Endothelial cell of umbilical vein (primary cell): ENCODE measurements around the gene RGS6. TPM values are rescaled to one million over a fixed set of nuclear protein-coding genes. Genes with fewer than 3 reads are reported as not detected.

Experiments
- BruUV-seq: library from RNA; stranded (reverse); fragments of 400-500 nt; replicated peaks from 2 replicates; lab custom pipeline; 2021; lab: Mats Ljungman, UMichigan
- CTCF ChIA-PET: fragments of 300-600, 350-600 bp; sonication (Branson Sonifier 250); formaldehyde crosslinking; loops from one replicate; lab custom pipeline; 2021; ENCODE audit warnings: antibody characterized with exemption, inconsistent platforms; lab: Charles Lee
- POLR2A ChIA-PET: fragments of 300-600, 350-600 bp; sonication (Branson Sonifier 250); formaldehyde crosslinking; loops from one replicate; lab custom pipeline; 2021; ENCODE audit warnings: antibody characterized with exemption, inconsistent platforms; lab: Charles Lee
- DNase-seq: peaks from one replicate; pipeline ENCODE4 v3.0.0-alpha.2; 2011; ENCODE audit warnings: low read depth, low spot score
- FAIRE-seq: peaks from 2 replicates; lab custom pipeline; 2011; peaks lifted over from hg19 to GRCh38; lab: Jason Lieb, UNC
- H2AFZ ChIP-seq: 2 replicates; pipeline ENCODE4 v1.6.0; 2012; ENCODE audit warnings: low read depth, low read length, control low read depth, inconsistent platforms
- H3K27ac ChIP-seq: 2 replicates; pipeline ENCODE4 v1.5.1; 2011; ENCODE audit warnings: low read depth, mild to moderate bottlenecking, control low read depth, low read length, moderate library complexity; ENCODE audit not compliant: insufficient read depth
- H3K27me3 ChIP-seq, 2 experiments: 2 replicates each; pipeline versions ENCODE4 v1.6.0 to v1.6.1; 2011; ENCODE audit warnings: low read length in 2 of 2, mixed read lengths in 1 of 2; ENCODE audit not compliant: control insufficient read depth in 2 of 2, insufficient read depth in 2 of 2
- H3K36me3 ChIP-seq, 2 experiments: 2 replicates in 1 of 2; 3 replicates in 1 of 2; pipeline ENCODE4 v1.5.1; 2011; ENCODE audit warnings: low read length in 2 of 2, mild to moderate bottlenecking in 1 of 2, moderate library complexity in 1 of 2; ENCODE audit not compliant: control insufficient read depth in 2 of 2, insufficient read depth in 2 of 2; ENCODE audit errors: extremely low read depth in 1 of 2
- H3K4me1 ChIP-seq: 3 replicates; pipeline ENCODE4 v1.5.1; 2011; ENCODE audit warnings: mild to moderate bottlenecking, low read length; ENCODE audit not compliant: control insufficient read depth, insufficient read depth; ENCODE audit errors: extremely low read depth
- H3K4me2 ChIP-seq: 2 replicates; pipeline ENCODE4 v1.6.1; 2011; ENCODE audit warnings: low read length, control low read depth, mixed read lengths; ENCODE audit not compliant: insufficient read depth
- H3K4me3 ChIP-seq, 3 experiments: fragments of 200-600 bp in 1 of 3; sonication (generic), shearing (Covaris generic) in 1 of 3; replicated peaks in 1 of 3; 2 replicates each; pipeline ENCODE4 v1.5.1; 2011 to 2016; ENCODE audit warnings: control low read depth in 3 of 3, low read length in 3 of 3, mild to moderate bottlenecking in 2 of 3, inconsistent platforms in 1 of 3, low read depth in 1 of 3, moderate library complexity in 1 of 3; ENCODE audit not compliant: insufficient read depth in 1 of 3
- H3K79me2 ChIP-seq: 2 replicates; pipeline ENCODE4 v1.6.0; 2012; ENCODE audit warnings: low read length, inconsistent platforms; ENCODE audit not compliant: control insufficient read depth, insufficient read depth
- H3K9ac ChIP-seq: replicated peaks from 2 replicates; pipeline ENCODE3; 2011; ENCODE audit warnings: low read length, control low read depth; ENCODE audit not compliant: insufficient read depth; ENCODE audit errors: extremely low read depth
- H3K9me1 ChIP-seq: replicated peaks from 3 replicates; pipeline ENCODE4 v1.6.0; 2011; ENCODE audit warnings: mild to moderate bottlenecking, low read length; ENCODE audit not compliant: control insufficient read depth, insufficient read depth; ENCODE audit errors: extremely low read depth
- H3K9me3 ChIP-seq: replicated peaks from 2 replicates; pipeline ENCODE4 v1.5.1; 2012; ENCODE audit warnings: low read length, inconsistent platforms; ENCODE audit not compliant: control insufficient read depth, insufficient read depth
- H4K20me1 ChIP-seq: replicated peaks from 2 replicates; pipeline ENCODE3; 2011; ENCODE audit warnings: mild to moderate bottlenecking, low read length; ENCODE audit not compliant: control insufficient read depth, insufficient read depth; ENCODE audit errors: extremely low read depth
- EZH2 ChIP-seq: IDR thresholded peaks from 2 replicates; pipeline ENCODE4 v1.6.1; 2012; ENCODE audit warnings: borderline replicate concordance, low read depth, mild to moderate bottlenecking, moderate library complexity, low read length, inconsistent platforms; ENCODE audit not compliant: severe bottlenecking
- JUN ChIP-seq: IDR thresholded peaks from 2 replicates; pipeline ENCODE4 v1.6.1; 2011; ENCODE audit warnings: borderline replicate concordance, low read depth; ENCODE audit not compliant: insufficient read length, insufficient read depth
- POLR2AphosphoS5 ChIP-seq: IDR thresholded peaks from 2 replicates; pipeline ENCODE4 v1.6.1; 2012; ENCODE audit warnings: low read depth, mild to moderate bottlenecking, control low read depth, low read length, moderate library complexity; ENCODE audit not compliant: insufficient read depth
- dilution Hi-C: fragments of 300-500 bp; cut with MboI; formaldehyde crosslinking; loops from one replicate; pipeline ENCODE4 v1.15.0; 2019; ENCODE audit warnings: low sequenced_read_pairs; ENCODE audit not compliant: extremely low pct_ligation_motif_present
- intact Hi-C: fragments of 100-400 bp; cut with micrococcal nuclease; formaldehyde crosslinking; loops from one replicate; pipeline ENCODE4 v1.10.0; 2022
- polyA plus RNA-seq, 4 experiments: library from polyadenylated mRNA; depleted of rRNA in 3 of 4; stranded (reverse) in 3 of 4; unstranded in 1 of 4; fragments of >200 nt; gene quantifications; 2 replicates each; pipeline versions ENCODE4 v1.2.1 to v1.2.3, GENCODE V29; 2011 to 2012; ENCODE audit warnings: missing spikeins in 1 of 4
- total RNA-seq: library from RNA; stranded (reverse); gene quantifications from 2 replicates; pipeline ENCODE4 v1.2.3, GENCODE V29; 2021
- TF ChIP-seq, protein P1 (sequence below): IDR thresholded peaks from 2 replicates; pipeline ENCODE4 v1.6.1; 2011; ENCODE audit not compliant: insufficient read depth, insufficient read length
- TF ChIP-seq, protein P2 (sequence below), 2 donors: IDR thresholded peaks; 1 replicate in 1 of 2; 2 replicates in 1 of 2; pipeline ENCODE4 v1.5.1; 2011; ENCODE audit warnings: low read length in 2 of 2, mild to moderate bottlenecking in 2 of 2, moderate library complexity in 2 of 2, control low read depth in 1 of 2, inconsistent platforms in 1 of 2, low read depth in 1 of 2; ENCODE audit not compliant: insufficient read depth in 1 of 2; ENCODE audit errors: extremely low read depth in 1 of 2

RGS6 gene
- total and polyA plus RNA-seq, 2 donors (not counting 3 experiments of a cell fraction or from before 2014, with no cell fraction given): not detected

DNA sequence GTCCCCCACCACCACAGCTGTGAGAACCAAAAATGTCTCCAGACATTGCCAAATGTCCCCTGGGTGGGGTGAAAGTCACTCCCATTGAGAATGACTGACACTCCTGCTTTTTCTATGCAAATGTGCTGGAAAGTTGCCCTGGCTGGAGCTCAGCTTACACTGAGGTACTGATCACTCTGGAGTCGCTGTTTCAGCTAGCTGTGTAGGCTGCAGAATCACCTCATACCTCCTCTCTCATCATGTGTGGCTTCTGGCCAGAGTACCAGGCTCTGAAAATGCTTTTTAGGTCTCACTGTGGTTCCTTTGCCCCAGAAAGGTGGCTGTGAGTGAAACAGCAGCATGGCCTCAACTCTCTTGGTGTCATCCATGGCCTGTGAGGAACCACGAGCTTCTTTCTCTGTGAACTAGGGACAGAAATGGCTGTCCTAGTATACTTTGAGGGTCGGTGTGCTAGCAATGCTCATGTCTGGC lies 547.3 kb downstream of the RGS6 start:
- H2AFZ ChIP-seq: no peak overlapping the region
- no peak overlapping the region for H3K4me2 ChIP-seq
- intact Hi-C loops: no loop called here
- ChIA-PET POLR2A (no interaction called here), CTCF (no interaction called here)
- no peaks in the 10 kb centered on the region for H3K79me2 ChIP-seq
- DNase-seq (no peak), FAIRE-seq (no peak)
- no peaks in the 10 kb centered on the region for H3K4me1 ChIP-seq
- no peak overlapping the region for H3K9ac ChIP-seq
- H3K9me1 ChIP-seq: no peaks in the 10 kb centered on the region
- no peaks in the 10 kb centered on the region for H4K20me1 ChIP-seq
- no peaks in the 10 kb centered on the region for H3K36me3 ChIP-seq
- no peak overlapping the region for H3K27ac ChIP-seq
- no TSS peak for BruUV-seq
- no peak for TF ChIP-seq JUN
- no peak for TF ChIP-seq POLR2AphosphoS5
- TF ChIP-seq, protein P1, sequence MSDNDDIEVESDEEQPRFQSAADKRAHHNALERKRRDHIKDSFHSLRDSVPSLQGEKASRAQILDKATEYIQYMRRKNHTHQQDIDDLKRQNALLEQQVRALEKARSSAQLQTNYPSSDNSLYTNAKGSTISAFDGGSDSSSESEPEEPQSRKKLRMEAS: no peak
- TF ChIP-seq EZH2: no peak
- TF ChIP-seq, protein P2, sequence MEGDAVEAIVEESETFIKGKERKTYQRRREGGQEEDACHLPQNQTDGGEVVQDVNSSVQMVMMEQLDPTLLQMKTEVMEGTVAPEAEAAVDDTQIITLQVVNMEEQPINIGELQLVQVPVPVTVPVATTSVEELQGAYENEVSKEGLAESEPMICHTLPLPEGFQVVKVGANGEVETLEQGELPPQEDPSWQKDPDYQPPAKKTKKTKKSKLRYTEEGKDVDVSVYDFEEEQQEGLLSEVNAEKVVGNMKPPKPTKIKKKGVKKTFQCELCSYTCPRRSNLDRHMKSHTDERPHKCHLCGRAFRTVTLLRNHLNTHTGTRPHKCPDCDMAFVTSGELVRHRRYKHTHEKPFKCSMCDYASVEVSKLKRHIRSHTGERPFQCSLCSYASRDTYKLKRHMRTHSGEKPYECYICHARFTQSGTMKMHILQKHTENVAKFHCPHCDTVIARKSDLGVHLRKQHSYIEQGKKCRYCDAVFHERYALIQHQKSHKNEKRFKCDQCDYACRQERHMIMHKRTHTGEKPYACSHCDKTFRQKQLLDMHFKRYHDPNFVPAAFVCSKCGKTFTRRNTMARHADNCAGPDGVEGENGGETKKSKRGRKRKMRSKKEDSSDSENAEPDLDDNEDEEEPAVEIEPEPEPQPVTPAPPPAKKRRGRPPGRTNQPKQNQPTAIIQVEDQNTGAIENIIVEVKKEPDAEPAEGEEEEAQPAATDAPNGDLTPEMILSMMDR (IDR thresholded peaks at IDR 0.05; ENCODE audit: extremely low read depth in 1 of 2, insufficient read depth in 1 of 2, low read depth in 1 of 2, low read length in 2 of 2): no peak
- H3K27me3 ChIP-seq: peaks cover 5 to 14% of the 10 kb centered on the region in 2 experiments
- no peaks in the 10 kb centered on the region for H3K9me3 ChIP-seq
- dilution Hi-C loops: no loop called here
- H3K4me3 ChIP-seq: no peak overlapping the region
